GM10266 (cell line): ENCODE data around the gene CACNA1G.

Experiments
- DNase-seq: peaks from one replicate; pipeline ENCODE4 v3.0.0; 2012; ENCODE audit errors: extremely low spot score
- TF ChIP-seq, protein P1 (sequence below): IDR thresholded peaks from 2 replicates; pipeline ENCODE4 v1.5.1; 2012; ENCODE audit warnings: mild to moderate bottlenecking, low read depth; ENCODE audit not compliant: control insufficient read depth, insufficient read depth; ENCODE audit errors: missing control alignments

CACNA1G gene

DNA sequence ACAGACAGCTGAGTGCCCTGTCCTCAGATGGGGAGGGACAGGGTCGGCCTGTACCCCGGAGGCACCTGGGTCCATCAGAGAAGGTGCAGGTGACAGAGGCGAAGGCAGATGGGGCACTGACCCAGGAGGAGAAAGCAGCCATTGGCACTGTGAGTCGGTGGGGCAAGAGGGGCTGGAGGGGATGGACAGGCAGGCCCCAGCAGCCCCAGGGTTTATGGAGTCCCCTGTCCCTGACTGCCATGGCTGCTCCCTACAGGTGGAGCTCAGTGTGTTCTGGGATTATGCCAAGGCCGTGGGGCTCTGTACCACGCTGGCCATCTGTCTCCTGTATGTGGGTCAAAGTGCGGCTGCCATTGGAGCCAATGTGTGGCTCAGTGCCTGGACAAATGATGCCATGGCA, 115.1 kb downstream of the CACNA1G start:
- DNase-seq, result no peak
- TF ChIP-seq, protein P1, sequence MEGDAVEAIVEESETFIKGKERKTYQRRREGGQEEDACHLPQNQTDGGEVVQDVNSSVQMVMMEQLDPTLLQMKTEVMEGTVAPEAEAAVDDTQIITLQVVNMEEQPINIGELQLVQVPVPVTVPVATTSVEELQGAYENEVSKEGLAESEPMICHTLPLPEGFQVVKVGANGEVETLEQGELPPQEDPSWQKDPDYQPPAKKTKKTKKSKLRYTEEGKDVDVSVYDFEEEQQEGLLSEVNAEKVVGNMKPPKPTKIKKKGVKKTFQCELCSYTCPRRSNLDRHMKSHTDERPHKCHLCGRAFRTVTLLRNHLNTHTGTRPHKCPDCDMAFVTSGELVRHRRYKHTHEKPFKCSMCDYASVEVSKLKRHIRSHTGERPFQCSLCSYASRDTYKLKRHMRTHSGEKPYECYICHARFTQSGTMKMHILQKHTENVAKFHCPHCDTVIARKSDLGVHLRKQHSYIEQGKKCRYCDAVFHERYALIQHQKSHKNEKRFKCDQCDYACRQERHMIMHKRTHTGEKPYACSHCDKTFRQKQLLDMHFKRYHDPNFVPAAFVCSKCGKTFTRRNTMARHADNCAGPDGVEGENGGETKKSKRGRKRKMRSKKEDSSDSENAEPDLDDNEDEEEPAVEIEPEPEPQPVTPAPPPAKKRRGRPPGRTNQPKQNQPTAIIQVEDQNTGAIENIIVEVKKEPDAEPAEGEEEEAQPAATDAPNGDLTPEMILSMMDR, result no peak

DNA sequence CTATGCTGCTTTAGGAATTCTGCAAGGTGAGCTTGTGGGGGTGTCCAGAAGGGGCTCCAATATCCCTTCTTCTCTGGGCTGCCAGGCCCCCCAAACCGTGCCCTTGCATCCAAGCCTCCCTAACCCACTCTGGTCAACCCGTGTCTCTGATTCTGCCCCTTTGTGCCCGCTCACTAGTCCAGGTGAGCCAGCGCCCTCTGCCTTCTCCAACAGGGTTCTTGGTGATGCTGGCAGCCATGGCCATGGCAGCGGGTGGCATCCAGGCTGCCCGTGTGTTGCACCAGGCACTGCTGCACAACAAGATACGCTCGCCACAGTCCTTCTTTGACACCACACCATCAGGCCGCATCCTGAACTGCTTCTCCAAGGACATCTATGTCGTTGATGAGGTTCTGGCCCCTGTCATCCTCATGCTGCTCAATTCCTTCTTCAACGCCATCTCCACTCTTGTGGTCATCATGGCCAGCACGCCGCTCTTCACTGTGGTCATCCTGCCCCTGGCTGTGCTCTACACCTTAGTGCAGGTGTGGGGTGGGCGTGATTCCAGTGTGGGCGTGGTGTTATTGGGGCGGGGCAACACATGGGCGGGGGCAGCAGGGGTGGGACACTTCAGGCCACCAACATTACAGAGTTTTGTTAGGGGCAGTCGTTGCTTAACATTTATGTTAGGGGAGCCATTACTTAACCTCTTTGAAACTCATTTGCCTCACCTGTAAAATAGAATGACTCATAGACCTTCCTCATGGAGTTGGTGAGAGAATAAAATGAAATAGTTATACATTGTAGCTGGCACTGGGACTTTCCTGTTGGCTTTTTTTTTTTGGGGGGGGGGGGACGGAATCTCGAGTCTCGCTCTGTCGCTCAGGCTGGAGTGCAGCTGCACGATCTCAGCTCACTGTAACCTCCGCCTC, 115.8 kb downstream of the CACNA1G start:
- DNase-seq, result no peak
- TF ChIP-seq, protein P1, result no peak
